Measurements from ENCODE around the gene RNF183.

GRCh38 chr9:113350107-113350661 is 47.0 kb upstream of the RNF183 start:
- TF ChIP-seq CTCF (IDR thresholded peaks at IDR 0.05; ENCODE audit: insufficient read depth, low read depth, low read length): no peak
- TF ChIP-seq EZH2 (IDR thresholded peaks at IDR 0.05; ENCODE audit: insufficient read depth, low read length): peak; percentile 43

Data from astrocyte (in vitro differentiated cells and primary cell).